ENCODE data around the gene GOLGA1.
"Not testable (repeated sequence)": the region's sequence is repeated elsewhere in the genome, so short reads cannot be mapped to it uniquely, and the experiment has no call there.

The GOLGA1 gene

GRCh38 chr9:124939944-124940343, 939 bp downstream of the GOLGA1 start:
- no peak for DNase-seq (ENCODE audit: low read depth in 2 of 2)

GRCh38 chr9:124934290-124934689, 6.6 kb downstream of the GOLGA1 start:
- DNase-seq (ENCODE audit: low read depth in 2 of 2), result peak in 1 of 2 experiments; percentile 25

GRCh38 chr9:124932333-124932732, 8.6 kb downstream of the GOLGA1 start:
- no peak for DNase-seq (ENCODE audit: low read depth in 2 of 2)

- DNase-seq (ENCODE audit: low read depth in 2 of 2), result no peak
Observed at GRCh38 chr9:124929464-124929863, 11.4 kb downstream of the GOLGA1 start.

- DNase-seq (ENCODE audit: low read depth in 2 of 2), result no peak
Observed at GRCh38 chr9:124928116-124928515, 12.8 kb downstream of the GOLGA1 start.

GRCh38 chr9:124920394-124920793, 20.5 kb downstream of the GOLGA1 start:
- not testable (repeated sequence) for DNase-seq (ENCODE audit: low read depth in 2 of 2)

GRCh38 chr9:124914753-124915405, 26.0 kb downstream of the GOLGA1 start:
- DNase-seq (ENCODE audit: low read depth in 2 of 2), result no peak

- DNase-seq (ENCODE audit: low read depth in 2 of 2), result no peak
Observed at GRCh38 chr9:124913378-124913777, 27.5 kb downstream of the GOLGA1 start.

- no peak for DNase-seq (ENCODE audit: low read depth in 2 of 2)
Observed at GRCh38 chr9:124911766-124912165, 29.1 kb downstream of the GOLGA1 start.

- DNase-seq (ENCODE audit: low read depth in 2 of 2), result no peak
Observed at GRCh38 chr9:124908098-124908497, 32.8 kb downstream of the GOLGA1 start.

- DNase-seq (ENCODE audit: low read depth in 2 of 2), result no peak
Observed at GRCh38 chr9:124906966-124907365, 33.9 kb downstream of the GOLGA1 start.

GRCh38 chr9:124899845-124900244, 41.0 kb downstream of the GOLGA1 start:
- no peak for DNase-seq (ENCODE audit: low read depth in 2 of 2)

- no peak for DNase-seq (ENCODE audit: low read depth in 2 of 2)
Observed at GRCh38 chr9:124897570-124898460, 43.1 kb downstream of the GOLGA1 start.

GRCh38 chr9:124894741-124895170, 46.1 kb downstream of the GOLGA1 start:
- peak in 1 of 2 experiments; percentile 18 for DNase-seq (ENCODE audit: low read depth in 2 of 2)

- DNase-seq (ENCODE audit: low read depth in 2 of 2), result no peak
Observed at GRCh38 chr9:124894035-124894740, 46.7 kb downstream of the GOLGA1 start.

GRCh38 chr9:124890179-124890578, 50.7 kb downstream of the GOLGA1 start:
- no peak for DNase-seq (ENCODE audit: low read depth in 2 of 2)

GRCh38 chr9:124889006-124889405, 51.9 kb downstream of the GOLGA1 start:
- DNase-seq (ENCODE audit: low read depth in 2 of 2), result no peak

GRCh38 chr9:124887832-124888231, 53.1 kb downstream of the GOLGA1 start:
- DNase-seq (ENCODE audit: low read depth in 2 of 2), result no peak

GRCh38 chr9:124886866-124887492, 53.9 kb downstream of the GOLGA1 start:
- no peak for DNase-seq (ENCODE audit: low read depth in 2 of 2)

- no peak for DNase-seq (ENCODE audit: low read depth in 2 of 2)
Observed at GRCh38 chr9:124886461-124886860, 54.4 kb downstream of the GOLGA1 start.

GRCh38 chr9:124885551-124885950, 55.3 kb downstream of the GOLGA1 start:
- no peak for DNase-seq (ENCODE audit: low read depth in 2 of 2)

- DNase-seq (ENCODE audit: low read depth in 2 of 2), result no peak
Observed at GRCh38 chr9:124884376-124884775, 56.5 kb downstream of the GOLGA1 start.
